Endothelial cell of umbilical vein (primary cell): ENCODE results near the gene SIRPB1. TPM values are rescaled to one million over a fixed set of nuclear protein-coding genes. Genes with fewer than 3 reads are reported as not detected.

ENCODE experiments used
- BruUV-seq: library from RNA; stranded (reverse); fragments of 400-500 nt; replicated peaks from 2 replicates; lab custom pipeline; 2021; lab: Mats Ljungman, UMichigan
- CTCF ChIA-PET: fragments of 300-600, 350-600 bp; sonication (Branson Sonifier 250); formaldehyde crosslinking; loops from one replicate; lab custom pipeline; 2021; ENCODE audit warnings: antibody characterized with exemption, inconsistent platforms; lab: Charles Lee
- POLR2A ChIA-PET: fragments of 300-600, 350-600 bp; sonication (Branson Sonifier 250); formaldehyde crosslinking; loops from one replicate; lab custom pipeline; 2021; ENCODE audit warnings: antibody characterized with exemption, inconsistent platforms; lab: Charles Lee
- DNase-seq: peaks from one replicate; pipeline ENCODE4 v3.0.0-alpha.2; 2011; ENCODE audit warnings: low read depth, low spot score
- FAIRE-seq: peaks from 2 replicates; lab custom pipeline; 2011; peaks lifted over from hg19 to GRCh38; lab: Jason Lieb, UNC
- H2AFZ ChIP-seq: 2 replicates; pipeline ENCODE4 v1.6.0; 2012; ENCODE audit warnings: low read depth, low read length, control low read depth, inconsistent platforms
- H3K27ac ChIP-seq: 2 replicates; pipeline ENCODE4 v1.5.1; 2011; ENCODE audit warnings: low read depth, mild to moderate bottlenecking, control low read depth, low read length, moderate library complexity; ENCODE audit not compliant: insufficient read depth
- H3K27me3 ChIP-seq, 2 experiments: 2 replicates each; pipeline versions ENCODE4 v1.6.0 to v1.6.1; 2011; ENCODE audit warnings: low read length in 2 of 2, mixed read lengths in 1 of 2; ENCODE audit not compliant: control insufficient read depth in 2 of 2, insufficient read depth in 2 of 2
- H3K36me3 ChIP-seq, 2 experiments: 2 replicates in 1 of 2; 3 replicates in 1 of 2; pipeline ENCODE4 v1.5.1; 2011; ENCODE audit warnings: low read length in 2 of 2, mild to moderate bottlenecking in 1 of 2, moderate library complexity in 1 of 2; ENCODE audit not compliant: control insufficient read depth in 2 of 2, insufficient read depth in 2 of 2; ENCODE audit errors: extremely low read depth in 1 of 2
- H3K4me1 ChIP-seq: 3 replicates; pipeline ENCODE4 v1.5.1; 2011; ENCODE audit warnings: mild to moderate bottlenecking, low read length; ENCODE audit not compliant: control insufficient read depth, insufficient read depth; ENCODE audit errors: extremely low read depth
- H3K4me2 ChIP-seq: 2 replicates; pipeline ENCODE4 v1.6.1; 2011; ENCODE audit warnings: low read length, control low read depth, mixed read lengths; ENCODE audit not compliant: insufficient read depth
- H3K4me3 ChIP-seq, 3 experiments: fragments of 200-600 bp in 1 of 3; sonication (generic), shearing (Covaris generic) in 1 of 3; replicated peaks in 1 of 3; 2 replicates each; pipeline ENCODE4 v1.5.1; 2011 to 2016; ENCODE audit warnings: control low read depth in 3 of 3, low read length in 3 of 3, mild to moderate bottlenecking in 2 of 3, inconsistent platforms in 1 of 3, low read depth in 1 of 3, moderate library complexity in 1 of 3; ENCODE audit not compliant: insufficient read depth in 1 of 3
- H3K79me2 ChIP-seq: 2 replicates; pipeline ENCODE4 v1.6.0; 2012; ENCODE audit warnings: low read length, inconsistent platforms; ENCODE audit not compliant: control insufficient read depth, insufficient read depth
- H3K9ac ChIP-seq: replicated peaks from 2 replicates; pipeline ENCODE3; 2011; ENCODE audit warnings: low read length, control low read depth; ENCODE audit not compliant: insufficient read depth; ENCODE audit errors: extremely low read depth
- H3K9me1 ChIP-seq: replicated peaks from 3 replicates; pipeline ENCODE4 v1.6.0; 2011; ENCODE audit warnings: mild to moderate bottlenecking, low read length; ENCODE audit not compliant: control insufficient read depth, insufficient read depth; ENCODE audit errors: extremely low read depth
- H3K9me3 ChIP-seq: replicated peaks from 2 replicates; pipeline ENCODE4 v1.5.1; 2012; ENCODE audit warnings: low read length, inconsistent platforms; ENCODE audit not compliant: control insufficient read depth, insufficient read depth
- H4K20me1 ChIP-seq: replicated peaks from 2 replicates; pipeline ENCODE3; 2011; ENCODE audit warnings: mild to moderate bottlenecking, low read length; ENCODE audit not compliant: control insufficient read depth, insufficient read depth; ENCODE audit errors: extremely low read depth
- CTCF ChIP-seq, 2 donors: IDR thresholded peaks; 1 replicate in 1 of 2; 2 replicates in 1 of 2; pipeline ENCODE4 v1.5.1; 2011; ENCODE audit warnings: low read length in 2 of 2, mild to moderate bottlenecking in 2 of 2, moderate library complexity in 2 of 2, control low read depth in 1 of 2, inconsistent platforms in 1 of 2, low read depth in 1 of 2; ENCODE audit not compliant: insufficient read depth in 1 of 2; ENCODE audit errors: extremely low read depth in 1 of 2
- EZH2 ChIP-seq: IDR thresholded peaks from 2 replicates; pipeline ENCODE4 v1.6.1; 2012; ENCODE audit warnings: borderline replicate concordance, low read depth, mild to moderate bottlenecking, moderate library complexity, low read length, inconsistent platforms; ENCODE audit not compliant: severe bottlenecking
- FOS ChIP-seq: IDR thresholded peaks from 2 replicates; pipeline ENCODE4 v1.6.1; 2011; ENCODE audit warnings: mild to moderate bottlenecking, low read length, moderate library complexity, borderline replicate concordance; ENCODE audit not compliant: insufficient read depth
- GATA2 ChIP-seq: IDR thresholded peaks from 2 replicates; pipeline ENCODE4 v1.7.0; 2011; ENCODE audit warnings: low read depth, mild to moderate bottlenecking, moderate library complexity, mixed read lengths, low read length; ENCODE audit not compliant: insufficient read length, insufficient read depth
- JUN ChIP-seq: IDR thresholded peaks from 2 replicates; pipeline ENCODE4 v1.6.1; 2011; ENCODE audit warnings: borderline replicate concordance, low read depth; ENCODE audit not compliant: insufficient read length, insufficient read depth
- MYC ChIP-seq: IDR thresholded peaks from one replicate; pipeline ENCODE4 v1.6.1; 2011; ENCODE audit warnings: mild to moderate bottlenecking, low read depth, low read length
- POLR2A ChIP-seq: IDR thresholded peaks from 2 replicates; pipeline ENCODE4 v1.6.1; 2012; ENCODE audit warnings: low read depth, mild to moderate bottlenecking, control low read depth, low read length
- POLR2AphosphoS5 ChIP-seq: IDR thresholded peaks from 2 replicates; pipeline ENCODE4 v1.6.1; 2012; ENCODE audit warnings: low read depth, mild to moderate bottlenecking, control low read depth, low read length, moderate library complexity; ENCODE audit not compliant: insufficient read depth
- dilution Hi-C: fragments of 300-500 bp; cut with MboI; formaldehyde crosslinking; loops from one replicate; pipeline ENCODE4 v1.15.0; 2019; ENCODE audit warnings: low sequenced_read_pairs; ENCODE audit not compliant: extremely low pct_ligation_motif_present
- intact Hi-C: fragments of 100-400 bp; cut with micrococcal nuclease; formaldehyde crosslinking; loops from one replicate; pipeline ENCODE4 v1.10.0; 2022
- polyA plus RNA-seq, 4 experiments: library from polyadenylated mRNA; depleted of rRNA in 3 of 4; stranded (reverse) in 3 of 4; unstranded in 1 of 4; fragments of >200 nt; gene quantifications; 2 replicates each; pipeline versions ENCODE4 v1.2.1 to v1.2.3, GENCODE V29; 2011 to 2012; ENCODE audit warnings: missing spikeins in 1 of 4
- total RNA-seq: library from RNA; stranded (reverse); gene quantifications from 2 replicates; pipeline ENCODE4 v1.2.3, GENCODE V29; 2021
- TF ChIP-seq, protein P1 (sequence below): IDR thresholded peaks from 2 replicates; pipeline ENCODE4 v1.6.1; 2011; ENCODE audit not compliant: insufficient read depth, insufficient read length

SIRPB1 gene
- total and polyA plus RNA-seq, 2 donors (not counting 3 experiments of a cell fraction or from before 2014, with no cell fraction given): 0.10 to 6.5 TPM

DNA sequence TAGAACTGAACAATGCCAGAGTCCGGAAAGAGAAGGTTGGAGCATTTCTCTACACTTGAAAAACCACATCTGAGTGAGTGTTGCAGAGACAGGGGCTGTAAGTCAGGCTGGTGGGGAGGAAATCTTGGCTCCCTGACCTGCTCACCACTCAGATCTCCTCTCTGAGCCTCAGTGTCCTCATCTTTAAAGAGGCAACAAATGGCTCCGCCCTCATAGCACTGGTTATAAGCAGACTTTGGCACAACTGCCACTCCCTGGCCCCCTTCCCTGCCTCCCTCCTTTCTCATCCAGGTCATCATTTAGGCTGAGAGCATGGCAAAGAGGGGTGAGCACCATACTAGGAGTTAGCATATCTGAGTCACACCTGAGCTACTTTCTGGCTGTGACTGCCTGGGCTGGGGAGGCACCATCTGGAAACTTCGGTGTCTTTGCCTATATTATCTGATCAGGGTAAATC, 27.2 kb upstream of the SIRPB1 start:
- Histone ChIP-seq H3K36me3 (no peaks in the 10 kb centered on the region), H3K27ac (no peak overlapping the region), H3K9me3 (no peaks in the 10 kb centered on the region), H3K9me1 (no peaks in the 10 kb centered on the region), H3K79me2 (no peaks in the 10 kb centered on the region), H2AFZ (no peak overlapping the region), H3K4me1 (no peaks in the 10 kb centered on the region), H3K4me2 (no peak overlapping the region), H4K20me1 (no peaks in the 10 kb centered on the region), H3K9ac (no peak overlapping the region), H3K27me3 (peaks cover 2 to 4% of the 10 kb centered on the region in 2 experiments), H3K4me3 (no peak overlapping the region)
- ChIA-PET CTCF (interaction anchor here (1.2 kb wide), 1 partner anchor 58 kb away, joined by 5 read pairs; no protein-coding TSS in a partner anchor), POLR2A (no interaction called here)
- dilution Hi-C loops (no loop called here), intact Hi-C loops (no loop called here)
- DNase-seq (no peak), FAIRE-seq (no peak)
- TF ChIP-seq POLR2AphosphoS5: no peak
- TF ChIP-seq FOS: no peak
- TF ChIP-seq POLR2A: no peak
- no peak for TF ChIP-seq GATA2
- no peak for TF ChIP-seq MYC
- TF ChIP-seq CTCF (IDR thresholded peaks at IDR 0.05; ENCODE audit: extremely low read depth in 1 of 2, insufficient read depth in 1 of 2, low read depth in 1 of 2, low read length in 2 of 2): no peak
- TF ChIP-seq, protein P1, sequence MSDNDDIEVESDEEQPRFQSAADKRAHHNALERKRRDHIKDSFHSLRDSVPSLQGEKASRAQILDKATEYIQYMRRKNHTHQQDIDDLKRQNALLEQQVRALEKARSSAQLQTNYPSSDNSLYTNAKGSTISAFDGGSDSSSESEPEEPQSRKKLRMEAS: no peak
- TF ChIP-seq EZH2: no peak
- no peak for TF ChIP-seq JUN
- BruUV-seq: no TSS peak
